ENCODE results near the gene LAG3.

The LAG3 gene

DNA sequence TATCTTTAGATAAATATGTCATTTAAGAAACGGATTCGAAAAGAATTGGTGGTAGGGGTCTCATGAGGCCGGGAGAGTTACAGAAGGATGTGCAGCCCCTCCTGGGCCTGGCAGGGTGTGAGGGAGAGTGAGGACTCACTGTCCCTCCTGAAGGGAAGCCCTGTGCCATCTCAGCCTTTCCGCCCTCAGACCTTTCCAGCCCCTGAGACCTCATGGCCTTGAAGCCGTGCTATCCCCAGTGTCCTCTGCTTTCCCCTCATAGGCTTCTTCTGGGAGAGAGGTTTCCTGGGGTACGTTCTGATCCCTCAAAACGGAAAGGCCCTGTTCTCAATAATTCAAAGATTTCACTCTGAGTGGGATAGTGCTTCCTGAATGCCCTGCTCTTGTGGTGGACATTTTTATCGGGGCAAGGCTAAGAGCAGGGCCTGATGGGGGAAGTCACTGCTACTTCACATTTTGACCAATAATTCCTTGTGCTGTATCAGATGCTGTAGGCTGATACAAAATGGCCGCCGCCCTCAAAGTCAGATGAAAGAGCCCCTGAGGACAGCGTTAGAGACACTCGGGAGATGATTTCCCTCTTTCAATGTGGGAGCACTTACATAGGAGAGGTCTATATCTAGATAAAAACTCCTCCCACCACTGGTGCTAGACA lies 18.3 kb downstream of the LAG3 start:
- DNase-seq (ENCODE audit: low read depth) = no peak

DNA sequence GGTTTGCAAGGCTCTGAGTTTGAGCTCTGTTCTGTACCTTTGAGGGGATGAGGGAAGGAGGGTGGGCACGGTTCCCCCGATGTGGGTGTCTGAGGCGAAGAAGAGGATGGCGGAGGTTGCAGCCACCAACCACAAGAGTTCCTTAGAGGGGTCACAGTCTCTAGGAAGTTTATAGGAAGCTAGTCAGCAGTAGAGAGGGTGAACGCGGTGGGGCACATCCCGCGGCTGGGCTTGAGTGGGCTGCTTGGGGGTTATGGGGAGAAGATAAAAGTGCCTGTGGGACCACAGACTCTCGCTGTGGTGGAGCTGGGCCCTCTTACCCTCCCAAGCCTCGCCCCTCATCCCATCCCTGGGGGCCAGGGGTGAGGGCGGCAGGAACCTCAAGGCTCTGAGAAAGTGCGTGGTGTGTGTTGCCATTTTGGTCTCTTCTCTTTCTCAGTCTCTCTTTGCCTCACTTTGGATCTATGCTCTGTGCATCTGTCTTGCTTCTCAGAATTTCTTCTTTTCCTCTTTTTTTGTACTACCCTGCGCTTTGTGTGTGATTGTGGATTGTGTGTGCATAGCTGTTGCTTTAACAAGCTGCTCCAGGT lies 19.7 kb downstream of the LAG3 start:
- no peak for DNase-seq (ENCODE audit: low read depth)

DNA sequence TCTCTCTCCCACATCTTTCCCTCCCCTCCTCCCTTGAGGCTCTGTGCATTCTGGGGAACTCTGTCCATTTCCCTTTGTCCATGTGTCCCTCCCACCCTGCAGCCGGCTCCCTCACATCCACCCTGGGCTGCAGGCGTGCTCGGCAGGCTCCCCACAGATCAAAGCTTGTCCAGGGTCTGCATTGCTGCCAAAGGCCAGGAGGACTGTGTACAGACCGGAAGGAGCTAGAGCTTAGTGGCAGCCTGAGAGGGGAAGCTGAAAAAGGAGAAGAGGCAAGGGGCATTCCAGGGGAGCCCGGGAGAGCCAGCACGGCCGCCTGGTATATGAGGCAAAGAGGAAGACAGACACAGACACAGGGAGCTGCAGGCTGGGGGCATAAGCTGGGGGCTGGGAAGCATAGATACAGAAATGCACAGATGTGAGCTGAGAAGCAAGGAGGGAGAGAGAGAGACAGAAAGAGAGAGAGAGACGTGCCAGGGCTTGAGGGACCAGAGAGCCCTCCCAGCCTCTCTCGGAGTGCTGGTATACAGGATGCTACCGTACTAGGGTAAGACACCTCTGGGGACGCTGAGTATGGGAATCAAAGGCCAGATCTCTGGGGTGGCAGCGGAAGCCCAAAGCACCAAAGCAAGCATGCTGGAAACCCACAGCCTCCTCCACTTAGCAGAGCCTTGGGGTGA lies 20.3 kb downstream of the LAG3 start:
- DNase-seq (ENCODE audit: low read depth) = no peak

DNA sequence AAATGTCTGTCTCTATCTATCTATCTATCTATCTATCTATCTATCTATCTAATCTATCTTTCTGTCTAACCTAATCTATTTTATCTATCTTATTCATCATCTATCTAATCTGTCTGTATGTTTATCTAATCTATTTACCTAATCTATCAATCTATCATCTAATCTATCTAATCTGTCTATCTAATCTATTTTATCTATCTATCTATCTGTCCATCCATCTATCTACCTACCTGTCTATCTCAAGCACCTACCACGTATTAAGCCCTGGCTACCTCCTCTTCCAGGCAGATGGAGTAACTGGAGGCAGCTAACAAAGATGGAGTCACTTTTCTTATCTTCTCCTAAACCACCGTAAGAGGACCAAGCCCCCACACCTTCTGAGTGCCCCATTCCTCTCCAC lies 22.8 kb downstream of the LAG3 start:
- no peak for DNase-seq (ENCODE audit: low read depth)

DNA sequence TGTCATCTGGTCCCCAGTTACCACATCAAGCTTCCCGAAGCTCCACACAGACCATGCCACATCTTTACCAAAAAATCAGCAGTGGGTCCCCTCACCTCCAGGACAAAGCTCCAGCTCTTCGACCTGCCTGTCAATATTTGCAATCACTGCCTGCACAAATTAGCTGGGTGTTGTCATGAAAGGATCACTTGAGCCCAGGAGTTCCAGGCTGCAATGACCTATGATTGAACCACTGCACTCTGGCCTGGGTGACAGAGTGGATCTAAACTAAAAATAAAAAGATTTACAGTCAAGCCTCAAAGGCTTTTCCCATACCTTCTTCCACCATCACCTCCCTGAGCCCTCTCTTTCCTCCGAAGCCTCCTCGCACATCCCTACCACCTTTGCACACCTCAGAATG lies 24.3 kb downstream of the LAG3 start:
- DNase-seq (ENCODE audit: low read depth) = no peak

DNA sequence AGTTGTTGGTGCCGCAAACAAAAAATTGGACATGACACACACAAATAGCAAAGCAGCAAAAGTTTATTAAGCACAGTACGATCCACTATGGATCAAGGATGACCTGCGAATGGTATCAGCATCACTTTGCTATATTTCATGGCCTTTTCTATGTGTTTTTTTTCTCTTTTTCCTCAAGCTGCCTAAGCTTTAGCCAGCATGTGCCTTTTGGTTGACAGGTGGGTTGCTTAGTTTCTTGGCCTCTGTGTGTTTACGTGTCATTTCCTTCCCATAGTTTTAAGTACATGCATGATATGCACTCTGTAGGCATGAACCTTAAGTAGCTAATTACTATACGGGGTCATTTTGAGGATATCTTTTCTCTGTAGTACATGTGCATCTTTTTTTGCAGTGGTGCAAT lies 26.8 kb downstream of the LAG3 start:
- no peak for DNase-seq (ENCODE audit: low read depth)

DNA sequence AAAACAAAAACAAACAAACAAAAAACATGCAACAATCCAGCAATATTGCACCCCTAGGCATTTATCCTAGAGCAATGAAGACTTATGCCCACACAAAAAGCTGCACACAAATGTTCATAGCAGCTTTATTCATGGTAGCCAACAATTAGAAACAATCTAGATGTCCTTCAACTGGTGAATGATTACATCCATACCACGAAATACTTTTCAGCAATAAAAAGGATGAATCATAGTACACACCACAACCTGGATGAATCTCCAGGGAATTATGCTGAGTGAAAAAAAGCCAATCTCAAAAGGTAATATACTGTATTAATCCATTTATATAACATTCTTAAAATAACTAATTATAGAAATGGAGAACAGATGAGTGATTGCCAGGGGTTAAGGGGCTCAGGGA lies 34.9 kb downstream of the LAG3 start:
- no peak for DNase-seq (ENCODE audit: low read depth)

DNA sequence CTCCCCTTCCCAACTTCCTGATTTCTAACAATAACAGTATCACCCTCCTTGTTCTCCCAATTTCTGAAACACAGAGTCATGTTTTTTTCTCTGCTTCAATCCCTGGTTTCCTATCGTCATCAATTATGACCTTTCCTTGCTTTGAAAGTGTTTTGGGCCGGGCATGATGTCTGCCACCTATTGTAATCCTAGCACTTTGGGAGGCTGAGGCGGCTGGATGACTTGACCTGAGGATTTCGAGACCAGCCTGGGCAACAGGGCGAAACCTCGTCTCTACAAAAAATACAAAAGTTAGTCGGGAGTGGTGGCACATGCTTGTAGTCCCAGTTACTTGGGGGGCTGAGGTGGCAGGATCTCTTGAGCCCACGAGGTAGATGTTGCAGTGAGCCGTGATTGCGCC lies 36.7 kb downstream of the LAG3 start:
- no peak for DNase-seq (ENCODE audit: low read depth)

DNA sequence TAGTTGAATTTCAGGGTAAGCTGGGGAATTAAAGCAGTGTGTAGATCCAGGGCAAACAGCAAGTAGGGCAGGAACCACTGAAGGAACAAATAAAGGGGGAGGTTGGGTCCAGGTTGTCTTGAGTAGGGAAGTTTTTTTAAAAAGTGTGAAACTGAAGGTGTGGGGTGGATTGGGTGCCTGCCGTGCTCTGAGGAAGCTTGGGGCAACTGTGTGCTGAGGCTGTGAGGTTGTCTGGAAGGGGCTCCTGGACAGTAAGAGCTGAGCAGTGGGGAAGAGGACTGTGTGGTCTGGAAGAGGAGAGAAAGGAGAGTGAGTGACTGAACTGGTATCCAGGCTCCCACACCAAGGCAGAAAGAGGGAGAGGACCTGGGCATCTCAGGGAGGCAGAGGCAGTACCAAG lies 38.4 kb downstream of the LAG3 start:
- no peak for DNase-seq (ENCODE audit: low read depth)

DNA sequence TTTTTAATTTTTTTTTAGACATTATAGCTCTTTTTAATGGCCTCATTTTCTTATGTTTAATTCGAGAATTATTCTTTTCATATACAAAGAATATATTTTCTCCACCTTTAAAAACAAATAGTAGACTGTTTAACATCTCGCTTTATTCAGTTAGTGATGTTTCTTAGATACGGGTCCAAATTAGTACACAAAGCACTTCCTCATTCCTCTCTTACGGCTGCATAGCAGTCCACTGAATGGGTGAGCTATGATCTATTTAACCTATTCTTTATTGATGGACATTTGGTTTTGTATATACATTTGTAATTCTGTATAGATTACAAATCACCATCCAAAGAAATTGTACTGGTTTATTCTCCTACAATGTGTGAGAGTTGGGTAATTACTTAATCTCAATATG lies 41.0 kb downstream of the LAG3 start:
- no peak for DNase-seq (ENCODE audit: low read depth)

DNA sequence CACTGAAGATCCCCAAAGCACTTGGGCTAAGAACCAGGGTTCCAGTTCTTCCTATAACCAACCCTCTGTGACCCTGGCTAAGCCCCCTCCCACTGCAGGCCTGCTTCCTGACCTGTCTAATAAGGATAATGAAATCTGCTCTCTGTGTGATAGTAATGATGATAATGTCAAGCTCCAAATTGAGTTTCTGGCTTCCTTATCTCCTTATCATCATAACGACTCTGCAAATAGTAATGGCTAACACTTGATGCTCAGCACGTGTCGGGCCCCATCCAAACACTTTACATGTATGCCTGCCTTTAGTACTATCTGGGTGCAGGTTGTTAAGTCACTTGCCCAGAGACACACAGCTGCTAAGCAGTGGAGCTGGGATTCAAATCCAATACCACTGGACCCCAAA lies 44.3 kb downstream of the LAG3 start:
- no peak for DNase-seq (ENCODE audit: low read depth)

DNA sequence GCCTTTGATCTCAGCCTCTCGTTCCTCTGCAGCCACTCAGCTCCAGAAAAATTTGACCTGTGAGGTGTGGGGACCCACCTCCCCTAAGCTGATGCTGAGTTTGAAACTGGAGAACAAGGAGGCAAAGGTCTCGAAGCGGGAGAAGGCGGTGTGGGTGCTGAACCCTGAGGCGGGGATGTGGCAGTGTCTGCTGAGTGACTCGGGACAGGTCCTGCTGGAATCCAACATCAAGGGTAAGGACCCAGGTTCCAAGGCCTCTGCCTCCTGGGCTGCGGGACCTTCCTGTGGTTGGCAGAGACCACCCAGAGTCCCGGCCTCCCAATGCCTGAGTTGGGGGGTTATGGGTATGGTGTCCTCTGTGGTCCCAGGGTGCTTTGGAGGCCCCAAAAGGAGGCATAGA lies 44.8 kb downstream of the LAG3 start:
- DNase-seq (ENCODE audit: low read depth) = no peak

DNA sequence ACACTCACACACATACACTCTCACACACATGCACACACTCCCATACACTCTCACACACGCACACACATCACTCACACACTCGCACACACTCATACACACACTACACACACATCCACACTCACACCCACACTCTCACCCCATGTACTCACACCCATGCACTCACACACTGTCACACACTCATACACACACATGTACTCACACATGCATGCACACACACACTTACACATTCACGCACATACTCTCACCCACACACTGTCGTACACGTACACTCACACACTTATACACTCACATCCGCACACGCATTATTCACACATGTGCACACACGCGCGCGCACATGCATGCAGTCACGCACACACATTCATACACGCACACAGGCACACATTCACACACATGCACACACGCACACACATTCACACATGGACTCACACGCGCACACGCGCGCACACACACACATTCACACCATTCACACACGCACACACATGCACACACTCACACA lies 45.4 kb downstream of the LAG3 start:
- DNase-seq (ENCODE audit: low read depth) = no peak

DNA sequence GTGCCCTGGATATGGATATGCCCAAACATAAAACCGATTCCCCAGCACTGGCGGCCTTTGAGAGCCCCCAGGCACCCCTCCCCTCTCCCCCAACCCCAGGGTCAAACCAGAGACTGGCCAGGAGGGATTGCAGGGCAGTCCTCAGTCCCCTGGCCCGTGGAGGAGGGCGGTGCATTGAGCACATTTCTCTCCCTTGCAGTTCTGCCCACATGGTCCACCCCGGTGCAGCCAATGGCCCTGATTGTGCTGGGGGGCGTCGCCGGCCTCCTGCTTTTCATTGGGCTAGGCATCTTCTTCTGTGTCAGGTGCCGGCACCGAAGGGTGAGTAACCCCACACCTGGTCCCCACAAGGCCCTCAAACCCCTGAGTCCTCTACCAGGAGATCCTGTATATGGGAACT lies 45.9 kb downstream of the LAG3 start:
- DNase-seq (ENCODE audit: low read depth) = no peak

DNA sequence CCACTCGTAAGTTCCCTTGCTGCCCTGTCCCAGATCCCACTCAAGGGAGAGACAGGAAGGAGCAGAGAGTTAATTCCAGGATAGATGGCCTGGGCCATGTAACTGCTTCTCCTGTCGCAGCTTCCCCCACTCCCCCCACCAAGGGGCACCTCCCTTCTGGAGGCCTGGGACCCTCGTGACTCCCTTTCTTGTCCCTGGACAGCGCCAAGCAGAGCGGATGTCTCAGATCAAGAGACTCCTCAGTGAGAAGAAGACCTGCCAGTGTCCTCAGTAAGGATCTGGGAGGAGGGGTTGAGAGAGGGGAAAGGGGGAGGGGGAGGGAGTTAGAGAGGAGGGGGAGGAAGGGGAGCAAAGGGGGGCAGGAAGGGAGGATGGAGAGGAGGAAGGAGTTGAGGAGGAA lies 46.3 kb downstream of the LAG3 start:
- DNase-seq (ENCODE audit: low read depth) = no peak

DNA sequence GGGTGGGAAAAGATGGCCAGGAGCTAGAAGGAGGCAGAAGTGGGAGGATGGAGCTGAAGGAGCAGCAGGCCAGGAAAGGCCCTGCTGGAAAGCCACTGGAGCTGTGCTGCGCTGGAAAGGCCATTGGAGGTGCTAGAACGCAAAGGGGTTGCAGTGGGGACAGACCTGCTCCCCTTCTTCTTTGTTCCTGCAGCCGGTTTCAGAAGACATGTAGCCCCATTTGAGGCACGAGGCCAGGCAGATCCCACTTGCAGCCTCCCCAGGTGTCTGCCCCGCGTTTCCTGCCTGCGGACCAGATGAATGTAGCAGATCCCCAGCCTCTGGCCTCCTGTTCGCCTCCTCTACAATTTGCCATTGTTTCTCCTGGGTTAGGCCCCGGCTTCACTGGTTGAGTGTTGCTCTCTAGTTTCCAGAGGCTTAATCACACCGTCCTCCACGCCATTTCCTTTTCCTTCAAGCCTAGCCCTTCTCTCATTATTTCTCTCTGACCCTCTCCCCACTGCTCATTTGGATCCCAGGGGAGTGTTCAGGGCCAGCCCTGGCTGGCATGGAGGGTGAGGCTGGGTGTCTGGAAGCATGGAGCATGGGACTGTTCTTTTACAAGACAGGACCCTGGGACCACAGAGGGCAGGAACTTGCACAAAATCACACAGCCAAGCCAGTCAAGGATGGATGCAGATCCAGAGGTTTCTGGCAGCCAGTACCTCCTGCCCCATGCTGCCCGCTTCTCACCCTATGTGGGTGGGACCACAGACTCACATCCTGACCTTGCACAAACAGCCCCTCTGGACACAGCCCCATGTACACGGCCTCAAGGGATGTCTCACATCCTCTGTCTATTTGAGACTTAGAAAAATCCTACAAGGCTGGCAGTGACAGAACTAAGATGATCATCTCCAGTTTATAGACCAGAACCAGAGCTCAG lies 47.0 kb downstream of the LAG3 start:
- DNase-seq (ENCODE audit: low read depth) = no peak

DNA sequence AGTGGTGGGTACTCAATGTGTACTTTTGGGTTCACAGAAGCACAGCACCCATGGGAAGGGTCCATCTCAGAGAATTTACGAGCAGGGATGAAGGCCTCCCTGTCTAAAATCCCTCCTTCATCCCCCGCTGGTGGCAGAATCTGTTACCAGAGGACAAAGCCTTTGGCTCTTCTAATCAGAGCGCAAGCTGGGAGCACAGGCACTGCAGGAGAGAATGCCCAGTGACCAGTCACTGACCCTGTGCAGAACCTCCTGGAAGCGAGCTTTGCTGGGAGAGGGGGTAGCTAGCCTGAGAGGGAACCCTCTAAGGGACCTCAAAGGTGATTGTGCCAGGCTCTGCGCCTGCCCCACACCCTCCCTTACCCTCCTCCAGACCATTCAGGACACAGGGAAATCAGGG lies 47.8 kb downstream of the LAG3 start:
- no peak for DNase-seq (ENCODE audit: low read depth)

DNA sequence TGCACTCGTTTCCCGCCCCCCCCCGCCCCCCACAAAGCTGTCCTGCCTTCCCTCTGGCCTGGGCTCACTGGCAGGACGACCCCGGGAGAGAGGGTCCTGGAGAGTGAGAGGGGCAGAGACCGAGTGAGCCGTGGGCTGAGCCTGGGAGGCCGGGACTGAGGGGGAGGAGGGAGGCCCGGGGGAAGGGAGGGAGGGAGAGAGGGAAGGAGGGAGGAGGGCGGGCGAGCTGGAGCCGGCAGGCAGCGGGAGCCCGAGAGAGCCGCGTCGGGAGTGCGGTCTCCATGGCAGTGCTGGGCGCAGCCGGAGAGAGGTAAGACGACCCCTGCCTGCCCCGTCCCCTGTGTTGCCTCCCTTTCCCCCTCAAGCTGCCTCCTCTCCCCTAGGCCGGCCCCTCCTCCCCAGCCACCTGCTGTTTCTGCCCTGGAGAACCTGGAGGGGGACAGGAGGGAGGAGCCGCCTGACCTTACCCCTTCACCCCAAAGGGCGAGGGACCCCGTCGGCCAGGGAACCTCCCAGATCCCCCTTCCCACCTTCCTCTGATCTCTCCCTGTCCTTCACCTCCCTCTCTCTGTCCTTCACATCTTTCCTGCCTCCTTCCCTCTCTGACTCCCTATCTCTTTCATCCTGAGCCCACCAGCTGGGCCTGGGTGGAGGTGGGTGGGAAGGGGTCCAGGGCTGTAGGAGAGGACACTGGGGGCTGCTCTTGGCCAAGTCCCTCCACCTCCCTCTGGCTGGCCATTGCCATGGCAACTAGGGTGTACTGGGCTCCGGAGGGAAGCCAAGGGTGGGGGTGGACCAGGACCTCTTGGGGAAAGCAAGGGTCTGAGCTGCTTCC lies 49.5 kb downstream of the LAG3 start, which contains the start of gene GPR162:
TSS of gene GPR162 (plus strand) at position 231 of the 835 bp plus-strand sequence. CDS start 2,078 bp downstream, outside the sequence.
- no peak for DNase-seq (ENCODE audit: low read depth)

DNA sequence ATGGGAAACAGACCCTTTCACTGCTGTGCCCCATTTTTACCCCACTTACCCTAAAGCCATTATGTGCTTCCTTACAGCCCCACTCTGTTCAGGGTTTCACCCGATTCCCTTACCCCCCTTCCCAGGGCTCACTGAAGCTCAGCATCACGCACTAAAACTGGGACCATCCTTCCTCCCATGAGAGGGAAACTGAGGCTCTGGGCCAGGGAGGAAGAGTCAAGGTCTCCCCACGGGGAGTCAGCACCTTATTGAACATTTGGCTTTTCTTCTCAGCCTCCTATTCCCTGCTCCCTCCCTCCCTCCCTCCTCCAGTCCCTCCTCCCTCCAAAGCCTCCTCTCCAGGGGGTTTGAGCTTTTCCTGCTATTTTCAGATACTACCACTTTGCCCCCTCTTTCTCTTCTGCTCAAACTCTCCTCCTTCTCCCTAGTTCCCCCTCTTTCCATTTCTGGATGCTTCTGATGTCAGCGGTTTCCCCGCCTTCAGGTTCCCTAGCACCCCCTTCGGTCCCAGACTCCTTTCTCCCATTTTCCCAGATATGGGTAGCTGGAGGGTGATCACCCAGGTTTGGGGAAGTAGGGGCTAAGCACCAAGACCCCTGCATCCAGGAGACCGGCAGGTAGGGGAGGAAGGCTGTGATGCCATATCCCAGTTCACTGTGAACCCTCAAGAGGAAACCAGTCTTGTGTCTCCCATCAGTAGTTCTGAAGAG lies 50.3 kb downstream of the LAG3 start:
- no peak for DNase-seq (ENCODE audit: low read depth)

DNA sequence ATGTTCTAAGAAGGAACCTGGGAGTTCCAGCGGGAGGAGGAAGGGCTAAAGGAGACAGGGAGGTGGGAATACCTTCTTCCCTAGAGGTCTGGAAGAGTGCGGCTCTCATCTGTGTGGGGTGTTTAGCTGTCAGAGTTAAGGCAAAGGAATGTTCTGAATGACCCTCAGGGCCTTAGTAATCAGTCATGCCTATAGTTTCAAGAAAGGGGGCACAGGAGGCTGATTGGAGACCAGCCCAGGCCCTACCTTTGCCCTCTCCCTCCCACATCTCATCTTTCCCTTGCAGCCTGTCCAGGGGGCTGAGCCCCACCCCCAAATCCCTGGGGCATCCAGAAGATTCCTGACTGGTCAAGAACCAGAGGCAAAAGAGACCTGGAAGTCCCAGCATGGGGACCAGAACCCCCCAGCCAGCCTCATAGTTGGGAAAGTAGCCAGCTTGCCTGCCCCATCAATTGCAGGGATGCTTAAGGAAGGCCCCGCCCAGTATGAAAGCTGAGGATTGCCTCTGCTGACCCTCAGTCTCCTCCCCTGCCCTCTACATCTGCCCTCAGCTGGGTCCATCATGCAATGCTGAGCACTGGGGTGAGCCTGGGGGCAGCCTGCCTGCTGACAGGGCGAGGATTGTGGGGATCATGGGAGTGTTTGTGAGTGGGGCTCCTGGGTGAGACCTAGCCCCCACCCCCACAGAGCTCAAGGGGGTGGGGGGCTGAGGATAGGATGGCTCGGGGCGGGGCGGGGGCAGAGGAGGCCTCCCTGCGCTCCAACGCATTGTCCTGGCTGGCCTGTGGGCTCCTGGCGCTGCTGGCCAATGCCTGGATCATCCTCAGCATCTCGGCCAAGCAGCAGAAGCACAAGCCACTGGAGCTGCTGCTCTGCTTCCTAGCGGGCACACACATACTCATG lies 51.1 kb downstream of the LAG3 start:
- no peak for DNase-seq (ENCODE audit: low read depth)
